IMR-90 (cell line): ENCODE measurements around the gene IVNS1ABP. TPM values are rescaled to one million over a fixed set of nuclear protein-coding genes. Genes with fewer than 3 reads are reported as not detected.

Experiments
- ATAC-seq: fragments of 200-7000 bp; cut with Tn5 transposase; 2 replicates; pipeline ENCODE4 v1.9.1; 2020; ENCODE audit warnings: low read depth, mild to moderate bottlenecking, moderate library complexity
- BruUV-seq: library from RNA; stranded (reverse); fragments of 400-500 nt; replicated peaks from 2 replicates; lab custom pipeline; 2021; lab: Mats Ljungman, UMichigan
- CTCF ChIA-PET: fragments of 300-600 bp; formaldehyde crosslinking; extraction: SDS; loops from one replicate; lab custom pipeline; 2021; ENCODE audit warnings: antibody characterized with exemption; lab: Yijun Ruan, JAX
- POLR2A ChIA-PET: fragments of 300-600 bp; sonication (Branson Sonifier 250); formaldehyde crosslinking; loops from one replicate; lab custom pipeline; 2022; ENCODE audit warnings: antibody characterized with exemption; ENCODE audit not compliant: unreplicated experiment; lab: Charles Lee
- DNase-seq: peaks from one replicate; pipeline ENCODE4 v3.0.0; 2013
- H2AFZ ChIP-seq: replicated peaks from 2 replicates; pipeline ENCODE3; 2013; ENCODE audit warnings: low read length, mild to moderate bottlenecking; ENCODE audit not compliant: poor library complexity
- H2AK5ac ChIP-seq: 2 replicates; pipeline ENCODE4 v1.6.1; 2013; ENCODE audit warnings: low read depth, low read length, inconsistent platforms
- H2AK9ac ChIP-seq: replicated peaks from 2 replicates; pipeline ENCODE3; 2013; ENCODE audit warnings: mild to moderate bottlenecking, low read depth, low read length, moderate library complexity; ENCODE audit not compliant: poor library complexity
- H2BK120ac ChIP-seq: 2 replicates; pipeline ENCODE4 v1.6.1; 2013; ENCODE audit warnings: low read depth, low read length, inconsistent platforms
- H2BK15ac ChIP-seq: 3 replicates; pipeline ENCODE4 v1.6.1; 2013; ENCODE audit warnings: low read depth, low read length, inconsistent platforms
- H2BK20ac ChIP-seq: 2 replicates; pipeline ENCODE4 v1.6.1; 2013; ENCODE audit warnings: low read depth, mild to moderate bottlenecking, inconsistent platforms, low read length, moderate library complexity
- H2BK5ac ChIP-seq: 2 replicates; pipeline ENCODE4 v1.6.1; 2013; ENCODE audit warnings: mild to moderate bottlenecking, low read depth, low read length, inconsistent platforms; ENCODE audit not compliant: poor library complexity, severe bottlenecking
- H3K14ac ChIP-seq: replicated peaks from 2 replicates; pipeline ENCODE4 v1.6.1; 2013; ENCODE audit warnings: low read depth, low read length, inconsistent platforms
- H3K18ac ChIP-seq: 2 replicates; pipeline ENCODE4 v1.6.1; 2013; ENCODE audit warnings: low read depth, low read length, control low read depth
- H3K23ac ChIP-seq: 2 replicates; pipeline ENCODE4 v1.6.1; 2013; ENCODE audit warnings: low read depth, low read length, inconsistent platforms
- H3K27ac ChIP-seq: 2 replicates; pipeline ENCODE4 v1.5.1; 2013; ENCODE audit warnings: mild to moderate bottlenecking, control low read depth, low read length; ENCODE audit not compliant: insufficient read depth
- H3K27me3 ChIP-seq: 2 replicates; pipeline ENCODE4 v1.6.1; 2013; ENCODE audit warnings: low read length; ENCODE audit not compliant: control insufficient read depth, insufficient read depth
- H3K36me3 ChIP-seq: 2 replicates; pipeline ENCODE4 v1.6.1; 2013; ENCODE audit warnings: low read length, mixed read lengths; ENCODE audit not compliant: control insufficient read depth, insufficient read depth
- H3K4ac ChIP-seq: 2 replicates; pipeline ENCODE4 v1.6.1; 2013; ENCODE audit warnings: low read depth, low read length, inconsistent platforms
- H3K4me1 ChIP-seq: 2 replicates; pipeline ENCODE4 v1.6.1; 2013; ENCODE audit warnings: low read length, mixed read lengths; ENCODE audit not compliant: control insufficient read depth, insufficient read depth
- H3K4me2 ChIP-seq: 2 replicates; pipeline ENCODE4 v1.6.1; 2013; ENCODE audit warnings: low read depth, mild to moderate bottlenecking, control low read depth, low read length, moderate library complexity
- H3K4me3 ChIP-seq: 2 replicates; pipeline ENCODE4 v1.5.1; 2013; ENCODE audit warnings: low read depth, mild to moderate bottlenecking, control low read depth, low read length, moderate library complexity; ENCODE audit not compliant: insufficient read depth
- H3K56ac ChIP-seq: 2 replicates; pipeline ENCODE4 v1.6.1; 2013; ENCODE audit warnings: low read length, inconsistent platforms; ENCODE audit not compliant: insufficient read depth; ENCODE audit errors: extremely low read depth
- H3K79me1 ChIP-seq, 2 experiments: 2 replicates each; pipeline ENCODE4 v1.6.1; 2013; ENCODE audit warnings: low read length in 2 of 2, inconsistent platforms in 1 of 2, low read depth in 1 of 2
- H3K9ac ChIP-seq: 2 replicates; pipeline ENCODE4 v1.6.1; 2013; ENCODE audit warnings: low read depth, low read length, control low read depth
- H3K9me1 ChIP-seq: 2 replicates; pipeline ENCODE4 v1.6.1; 2013; ENCODE audit warnings: low read length, inconsistent platforms; ENCODE audit not compliant: insufficient read depth
- H3K9me3 ChIP-seq: 2 replicates; pipeline ENCODE4 v1.6.1; 2013; ENCODE audit warnings: low read length; ENCODE audit not compliant: control insufficient read depth, insufficient read depth
- H4K20me1 ChIP-seq: 2 replicates; pipeline ENCODE4 v1.6.1; 2013; ENCODE audit warnings: low read length, inconsistent platforms; ENCODE audit not compliant: insufficient read depth
- H4K5ac ChIP-seq: 2 replicates; pipeline ENCODE4 v1.6.1; 2013; ENCODE audit warnings: mild to moderate bottlenecking, low read depth, low read length, control low read depth
- H4K8ac ChIP-seq, 2 experiments: 2 replicates each; pipeline ENCODE4 v1.6.1; 2013; ENCODE audit warnings: low read depth in 2 of 2, low read length in 2 of 2, control low read depth in 1 of 2, inconsistent platforms in 1 of 2
- H4K91ac ChIP-seq: 2 replicates; pipeline ENCODE4 v1.6.1; 2013; ENCODE audit warnings: low read depth, low read length, inconsistent platforms; ENCODE audit not compliant: insufficient read depth
- BHLHE40 ChIP-seq: fragments of 150-350 bp; IDR thresholded peaks from 2 replicates; pipeline ENCODE4 v1.6.1; 2016; ENCODE audit warnings: mild to moderate bottlenecking, low read depth, low read length
- CEBPB ChIP-seq: IDR thresholded peaks from 2 replicates; pipeline ENCODE4 v1.6.1; 2012; ENCODE audit warnings: low read depth, low read length, improper control_type of control experiment
- CHD1 ChIP-seq: IDR thresholded peaks from 2 replicates; pipeline ENCODE4 v1.6.1; 2012; ENCODE audit warnings: low read depth, low read length, improper control_type of control experiment
- CTCF ChIP-seq: conservative IDR thresholded peaks from 2 replicates; pipeline ENCODE4 v1.5.1; 2012; ENCODE audit warnings: mild to moderate bottlenecking, low read depth, low read length, improper control_type of control experiment
- ELK1 ChIP-seq: fragments of 150-350 bp; IDR thresholded peaks from 2 replicates; pipeline ENCODE4 v1.6.1; 2016; ENCODE audit warnings: low read depth, mild to moderate bottlenecking, low read length, moderate library complexity, borderline replicate concordance
- FOS ChIP-seq: fragments of 150-350 bp; IDR thresholded peaks from 2 replicates; pipeline ENCODE4 v1.6.1; 2016; ENCODE audit warnings: low read depth, low read length
- MAFK ChIP-seq: IDR thresholded peaks from 2 replicates; pipeline ENCODE4 v1.6.1; 2012; ENCODE audit warnings: low read depth, low read length, improper control_type of control experiment
- MAZ ChIP-seq: IDR thresholded peaks from 2 replicates; pipeline ENCODE4 v1.6.1; 2012; ENCODE audit warnings: low read depth, mild to moderate bottlenecking, low read length, improper control_type of control experiment, moderate library complexity, borderline replicate concordance
- MXI1 ChIP-seq: IDR thresholded peaks from 2 replicates; pipeline ENCODE4 v1.6.1; 2012; ENCODE audit warnings: low read depth, mild to moderate bottlenecking, low read length, moderate library complexity, borderline replicate concordance
- POLR2A ChIP-seq: IDR thresholded peaks from 2 replicates; pipeline ENCODE4 v1.6.1; 2012; ENCODE audit warnings: mild to moderate bottlenecking, low read depth, low read length
- RAD21 ChIP-seq: IDR thresholded peaks from 2 replicates; pipeline ENCODE4 v1.6.1; 2012; ENCODE audit warnings: low read length, improper control_type of control experiment
- RCOR1 ChIP-seq: IDR thresholded peaks from 2 replicates; pipeline ENCODE4 v1.6.1; 2012; ENCODE audit warnings: mild to moderate bottlenecking, low read length, improper control_type of control experiment; ENCODE audit not compliant: insufficient replicate concordance
- SMC3 ChIP-seq: fragments of 150-350 bp; IDR thresholded peaks from 2 replicates; pipeline ENCODE4 v1.6.1; 2016; ENCODE audit warnings: low read depth, mild to moderate bottlenecking, antibody characterized with exemption, low read length, moderate library complexity
- USF2 ChIP-seq: fragments of 150-350 bp; IDR thresholded peaks from 2 replicates; pipeline ENCODE4 v1.6.1; 2017; ENCODE audit warnings: mild to moderate bottlenecking, antibody characterized with exemption, low read length, low read depth
- WGBS, 2 experiments: methylation state at CpG; one replicate each; pipeline versions ENCODE4 v1.1.5 to v1.1.7; 2013; ENCODE audit warnings: missing lambda C conversion rate in 2 of 2; ENCODE audit not compliant: insufficient read length in 1 of 2; ENCODE audit errors: extremely low coverage in 2 of 2; 5-methylcytosine and 5-hydroxymethylcytosine counted together
- dilution Hi-C: fragments of 300-500 bp; cut with HindIII; formaldehyde crosslinking; loops from one replicate; pipeline ENCODE4 v1.14.3; 2018; ENCODE audit warnings: low sequenced_read_pairs; ENCODE audit not compliant: unreplicated experiment
- in situ Hi-C: fragments of 300-500 bp; cut with MboI; formaldehyde crosslinking; loops from 3 replicates; pipeline ENCODE4 v1.14.3; 2019; ENCODE audit warnings: low sequenced_read_pairs, inconsistent platforms, mixed read lengths
- intact Hi-C: fragments of 100-400 bp; cut with micrococcal nuclease; formaldehyde crosslinking; loops from 2 replicates; pipeline ENCODE4 v1.10.0; 2022
- polyA plus RNA-seq, 3 experiments: library from polyadenylated mRNA; depleted of rRNA; stranded (reverse); fragments of >200 nt; gene quantifications; 2 replicates each; pipeline ENCODE4 v1.2.3, GENCODE V29; 2012; ENCODE audit warnings: low replicate concordance in 1 of 3
- total RNA-seq: library from RNA; depleted of rRNA; stranded (reverse); fragments of >200 nt; gene quantifications from 2 replicates; pipeline ENCODE4 v1.2.3, GENCODE V29; 2012

The IVNS1ABP gene
- total and polyA plus RNA-seq, 2 of the 4 experiments (the other 2 are of a cell fraction) = 21.8 to 26.7 TPM

GRCh38 chr1:185284533-185285276 lies 32.3 kb downstream of the IVNS1ABP start:
- DNase-seq (peak; percentile 28), ATAC-seq (peak; percentile 65)
- Histone ChIP-seq H2AK9ac (no peak overlapping the region), H3K36me3 (no peaks in the 10 kb centered on the region), H3K9me3 (no peaks in the 10 kb centered on the region), H3K27ac (peak overlapping the region; percentile 69; the same call in 1 of the 2 replicates), H2BK20ac (peak overlapping the region; percentile 20), H4K8ac (peak overlapping the region in 1 of 2 experiments; percentile 45; a peak in 2 of 4 replicates), H3K9me1 (0 out of 2 replicates have a peak, but pooled peaks cover 2% of the 10 kb centered on the region), H4K5ac (peak overlapping the region; percentile 16), H3K23ac (peak overlapping the region; percentile 26; the same call in 1 of the 2 replicates), H3K9ac (no peak overlapping the region), H2AK5ac (no peak overlapping the region), H3K4me3 (no peak overlapping the region), H4K91ac (peak overlapping the region; percentile 8; the same call in 1 of the 2 replicates), H2BK5ac (peak overlapping the region; percentile 48), H3K56ac (no peak overlapping the region), H4K20me1 (no peaks in the 10 kb centered on the region), H3K4ac (peak overlapping the region; percentile 41; the same call in 1 of the 2 replicates), H3K18ac (peak overlapping the region; percentile 40; the same call in 1 of the 2 replicates), H2BK15ac (peak overlapping the region; percentile 48; the same call in 1 of the 3 replicates), H3K79me1 (no peaks in the 10 kb centered on the region), H3K4me1 (peaks cover 9% of the 10 kb centered on the region), H2AFZ (peak overlapping the region; percentile 52), H2BK120ac (peak overlapping the region; percentile 81), H3K14ac (0 out of 2 replicates have a peak overlapping the region, but pooled peaks have one; percentile 3), H3K27me3 (no peaks in the 10 kb centered on the region), H3K4me2 (0 out of 2 replicates have a peak overlapping the region, but pooled peaks have one; percentile 1)
- ChIA-PET POLR2A (interaction anchor here (0.6 kb wide), 2 partner anchors 39 to 489 kb away, joined by 3 to 7 read pairs; no protein-coding TSS in a partner anchor), CTCF (no interaction called here)
- WGBS, 2 experiments = no CpG with 5 or more reads among the region's 2 CpGs
- BruUV-seq = no TSS peak
- in situ Hi-C loops (no loop called here), dilution Hi-C loops (no loop called here), intact Hi-C loops (no loop called here)
- TF ChIP-seq ELK1 (no peak), USF2 (no peak), POLR2A (no peak), CTCF (no peak), RAD21 (no peak), RCOR1 (no peak), MAZ (no peak), BHLHE40 (no peak), SMC3 (no peak), FOS (no peak), CHD1 (no peak), CEBPB (no peak), MAFK (no peak), MXI1 (no peak)
